ENCODE measurements around the gene TMEM174.

The TMEM174 gene

DNA sequence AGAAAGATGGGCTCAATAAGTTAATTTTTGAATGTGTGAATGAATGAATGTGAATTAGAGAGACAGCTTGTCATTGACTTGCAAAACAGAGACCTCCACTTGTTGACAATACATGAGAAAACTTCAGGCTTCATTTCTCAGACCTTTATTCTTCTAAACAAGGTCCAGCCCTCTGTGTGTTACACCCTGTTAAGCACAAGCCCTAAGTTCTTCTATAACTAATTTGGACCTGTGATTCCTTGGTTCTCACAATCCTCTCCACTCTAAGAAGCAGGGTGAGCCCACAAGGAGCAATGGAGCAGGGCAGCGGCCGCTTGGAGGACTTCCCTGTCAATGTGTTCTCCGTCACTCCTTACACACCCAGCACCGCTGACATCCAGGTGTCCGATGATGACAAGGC is at the start of gene TMEM174:
TMEM174 (plus strand) TSS at position 243 of the 400 bp plus-strand sequence; CDS start at position 294, 51 bp downstream.
- no peak for DNase-seq (ENCODE audit: low read depth in 2 of 2)

DNA sequence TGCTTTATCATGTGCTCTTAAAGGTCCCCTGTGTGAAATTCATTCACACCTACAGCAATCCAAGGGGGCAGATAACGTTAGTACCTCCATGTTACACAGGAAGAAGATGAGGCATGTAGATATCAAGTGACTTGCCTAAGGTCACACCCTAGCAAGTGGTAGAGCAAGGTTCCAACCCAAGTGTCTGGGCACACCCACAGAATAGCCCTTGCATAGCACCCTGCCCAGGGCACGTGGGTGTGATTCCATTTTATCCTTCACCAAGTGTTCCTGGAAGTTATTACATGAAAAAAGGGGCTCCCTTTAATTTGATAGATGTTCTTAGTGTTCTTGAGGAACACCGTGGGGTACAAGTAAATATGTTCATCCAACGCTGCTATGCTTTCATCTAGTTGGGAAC is 47.7 kb upstream of the TMEM174 start:
- no peak for DNase-seq (ENCODE audit: low read depth in 2 of 2)

DNA sequence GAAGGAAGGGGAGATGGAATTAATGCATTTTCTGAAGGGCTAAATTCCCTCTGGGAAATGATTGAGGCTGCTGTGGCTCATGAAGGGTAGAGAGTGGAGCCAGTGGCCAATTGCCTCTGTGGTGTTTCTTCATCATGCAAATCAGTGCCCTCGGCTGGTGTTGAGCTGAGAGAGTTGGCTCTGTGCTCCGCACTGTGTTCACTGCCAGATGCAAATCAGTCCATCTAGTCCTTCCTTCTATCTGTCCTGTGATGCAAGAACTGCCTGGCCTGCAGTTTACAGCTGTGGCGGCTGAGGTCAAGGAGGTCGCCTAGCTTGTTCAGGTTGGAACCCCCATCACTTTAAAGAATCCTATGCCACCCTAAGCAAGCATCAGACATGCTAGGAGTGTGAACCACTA is 46.6 kb upstream of the TMEM174 start:
- DNase-seq (ENCODE audit: low read depth in 2 of 2) = no peak

DNA sequence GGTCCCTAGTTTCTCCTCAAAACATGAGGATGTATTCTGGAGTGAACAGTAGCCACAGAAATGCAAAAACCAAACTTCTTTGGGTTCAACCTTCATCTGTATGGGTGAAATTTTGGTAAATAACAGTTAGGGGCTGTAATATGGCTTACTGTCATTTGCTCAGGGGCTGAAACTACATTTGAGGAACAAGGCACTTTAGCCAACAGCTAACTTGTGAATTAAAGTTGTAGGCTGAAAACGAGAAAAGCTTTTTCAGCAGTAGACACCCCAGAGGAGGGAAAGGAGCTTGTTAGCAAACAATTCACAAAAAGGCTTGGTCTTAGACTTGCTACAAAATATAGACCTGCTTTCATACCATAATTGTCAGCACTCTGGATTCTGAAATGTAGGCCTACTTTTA is 46.0 kb upstream of the TMEM174 start:
- no peak for DNase-seq (ENCODE audit: low read depth in 2 of 2)

- no peak for DNase-seq (ENCODE audit: low read depth in 2 of 2)
Observed at GRCh38 chr5:73129143-73129542, 43.9 kb upstream of the TMEM174 start.

DNA sequence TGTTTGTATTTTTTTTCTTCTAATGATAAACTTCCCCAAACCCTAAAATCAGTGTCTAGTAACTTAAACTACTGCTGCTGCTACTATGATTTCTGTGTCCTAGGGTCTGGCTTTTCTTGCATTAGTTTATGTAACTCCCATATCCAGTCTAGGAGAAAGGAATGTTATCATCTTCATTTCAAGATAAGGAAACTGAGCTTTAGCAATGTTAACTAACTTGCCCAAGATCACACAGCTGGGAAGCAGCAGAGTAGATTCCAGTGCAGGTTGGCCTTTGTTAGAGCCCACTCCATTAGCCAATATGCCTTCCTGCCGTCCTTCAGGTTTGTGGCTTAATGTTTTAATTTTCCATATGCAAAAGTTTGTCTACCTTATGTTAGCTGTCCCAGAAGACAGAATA is 42.2 kb upstream of the TMEM174 start:
- no peak for DNase-seq (ENCODE audit: low read depth in 2 of 2)

DNA sequence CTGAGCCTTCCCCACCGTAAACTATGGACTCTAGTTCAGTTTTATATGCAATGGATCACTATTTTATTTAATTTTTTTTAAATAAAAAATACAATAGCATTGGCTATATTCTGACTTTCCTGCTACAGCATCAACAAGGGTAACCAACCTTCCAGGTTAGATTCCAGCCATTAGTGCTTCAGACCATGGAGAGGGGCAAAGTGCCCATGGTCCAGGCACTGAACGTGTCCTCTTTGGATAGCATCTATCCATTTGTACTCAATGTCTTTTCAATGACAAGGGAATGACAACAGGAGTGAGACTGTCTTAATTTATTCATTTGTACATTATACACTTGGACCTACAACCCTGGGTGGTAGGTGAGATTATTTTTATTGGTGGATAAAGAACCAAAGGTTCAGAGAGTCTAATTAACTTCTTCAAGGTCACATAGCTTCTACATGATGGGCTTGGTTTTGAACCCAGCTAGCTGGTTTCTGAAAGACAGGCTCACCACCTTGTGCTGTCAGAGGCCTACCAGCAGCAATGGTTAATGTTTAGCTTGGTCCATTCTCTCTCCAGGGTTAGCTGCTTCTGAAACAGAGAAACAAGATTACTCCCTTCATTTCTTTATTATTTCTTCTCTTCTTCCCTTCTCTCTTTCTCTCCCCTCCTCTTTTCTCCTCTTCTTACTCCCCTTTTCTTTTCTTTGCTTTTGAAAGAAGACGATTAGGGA is 41.1 kb upstream of the TMEM174 start:
- DNase-seq (ENCODE audit: low read depth in 2 of 2) = no peak

DNA sequence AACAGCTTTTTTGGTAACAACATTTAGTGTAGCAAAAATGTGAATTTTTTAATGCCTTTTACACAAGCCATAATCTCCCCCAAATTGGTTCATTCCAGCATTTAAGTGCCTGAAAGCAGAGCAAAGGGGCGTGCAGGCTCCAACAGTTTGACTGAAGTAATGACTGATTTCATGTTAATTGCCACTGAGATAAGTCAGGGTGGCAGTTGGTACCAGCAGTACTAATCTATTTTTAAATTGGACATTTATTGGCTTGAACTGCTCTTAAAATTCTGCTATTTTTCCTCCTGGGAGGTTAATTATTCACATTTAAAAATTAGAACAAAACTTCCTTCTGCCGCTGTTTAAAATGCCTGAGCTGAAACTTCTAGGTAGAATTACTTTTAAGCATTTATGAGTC is 40.2 kb upstream of the TMEM174 start:
- DNase-seq (ENCODE audit: low read depth in 2 of 2) = no peak

GRCh38 chr5:73135021-73135420 is 38.0 kb upstream of the TMEM174 start:
- DNase-seq (ENCODE audit: low read depth in 2 of 2) = no peak

GRCh38 chr5:73135429-73136054 is 37.5 kb upstream of the TMEM174 start:
- no peak for DNase-seq (ENCODE audit: low read depth in 2 of 2)

DNA sequence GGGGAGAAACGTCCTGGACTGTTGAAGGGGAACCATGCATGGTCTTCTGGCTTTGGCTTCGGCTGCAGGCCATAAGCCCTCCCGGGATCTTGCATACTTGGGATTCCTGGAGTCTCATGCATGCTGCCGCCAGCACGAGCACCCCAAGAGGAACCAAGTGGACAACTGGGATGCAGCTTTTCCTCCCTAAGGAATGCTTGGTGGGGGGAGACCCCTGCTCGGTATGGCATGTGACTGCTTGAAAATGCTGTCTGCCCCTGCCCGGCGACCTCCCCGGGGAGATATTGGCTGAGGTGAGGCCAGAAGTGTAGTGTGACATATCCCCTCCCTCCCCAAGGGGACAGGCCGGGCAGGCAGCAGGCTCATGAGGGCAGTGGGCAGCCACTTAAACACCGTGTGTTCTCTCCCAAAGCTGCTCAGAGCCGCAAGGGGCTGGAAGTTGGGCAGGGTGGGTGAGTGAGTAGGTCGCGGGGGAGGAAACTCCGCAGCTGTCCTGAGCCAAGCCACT is 36.9 kb upstream of the TMEM174 start:
- DNase-seq (ENCODE audit: low read depth in 2 of 2) = no peak

GRCh38 chr5:73137563-73138530 is 35.1 kb upstream of the TMEM174 start:
- no peak for DNase-seq (ENCODE audit: low read depth in 2 of 2)

GRCh38 chr5:73139485-73139884 is 33.5 kb upstream of the TMEM174 start:
- DNase-seq (ENCODE audit: low read depth in 2 of 2) = no peak

DNA sequence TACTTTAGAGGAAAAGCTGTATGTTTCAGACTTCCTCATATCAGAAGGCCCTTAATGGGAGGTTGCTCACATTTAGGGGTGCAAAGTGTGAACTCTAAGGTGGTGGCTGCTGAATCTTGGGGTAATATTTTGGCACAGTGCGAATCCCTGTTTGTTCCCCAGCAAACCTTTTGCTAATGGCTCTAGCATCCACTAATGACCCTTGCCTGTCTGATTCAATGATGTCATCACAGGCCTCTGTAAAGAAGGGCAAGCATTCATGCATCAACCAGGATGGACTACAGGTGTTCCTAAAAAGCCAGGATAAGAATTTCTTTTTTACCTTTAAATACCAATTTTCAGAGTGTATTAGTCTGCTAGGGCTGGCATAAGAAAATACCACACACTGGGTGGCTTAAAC is 32.2 kb upstream of the TMEM174 start:
- no peak for DNase-seq (ENCODE audit: low read depth in 2 of 2)

DNA sequence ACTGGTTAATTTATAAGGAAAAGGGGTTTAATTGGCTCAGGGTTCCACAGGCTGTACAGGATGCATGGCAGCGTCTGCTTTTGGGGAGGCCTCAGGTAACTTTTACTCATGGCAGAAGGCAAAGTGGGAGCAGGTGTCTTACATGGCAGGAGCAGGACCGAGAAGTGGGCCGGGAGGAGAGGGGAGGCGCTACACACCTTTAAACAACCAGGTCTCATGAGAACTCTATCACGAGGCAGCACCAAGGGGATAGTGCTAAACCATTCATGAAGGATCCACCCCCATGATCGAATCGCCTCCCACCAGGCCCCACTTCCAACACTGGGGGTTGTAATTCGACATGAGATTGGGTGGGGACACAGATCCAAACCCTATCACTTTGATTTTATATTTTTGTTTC is 31.0 kb upstream of the TMEM174 start:
- DNase-seq (ENCODE audit: low read depth in 2 of 2) = no peak

DNA sequence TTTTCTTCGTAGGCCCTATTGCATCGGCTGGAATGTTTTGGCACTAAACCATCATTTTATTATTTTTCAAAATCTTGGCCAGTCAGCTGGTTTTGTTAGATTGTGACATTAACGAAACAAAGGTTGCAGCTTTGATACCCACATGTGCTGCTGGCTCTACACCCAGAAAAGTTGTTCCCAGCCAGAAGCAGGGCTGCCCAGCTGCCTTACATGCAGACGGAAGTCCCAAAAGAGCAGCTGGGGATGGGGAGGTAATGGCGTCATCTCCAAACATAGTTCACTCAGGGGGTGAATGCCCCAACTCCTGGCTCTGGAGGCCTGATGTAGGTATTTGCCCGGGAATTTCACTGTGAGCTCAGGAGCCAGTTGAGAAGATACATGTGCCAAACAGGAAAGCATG is 29.3 kb upstream of the TMEM174 start:
- DNase-seq (ENCODE audit: low read depth in 2 of 2) = no peak

DNA sequence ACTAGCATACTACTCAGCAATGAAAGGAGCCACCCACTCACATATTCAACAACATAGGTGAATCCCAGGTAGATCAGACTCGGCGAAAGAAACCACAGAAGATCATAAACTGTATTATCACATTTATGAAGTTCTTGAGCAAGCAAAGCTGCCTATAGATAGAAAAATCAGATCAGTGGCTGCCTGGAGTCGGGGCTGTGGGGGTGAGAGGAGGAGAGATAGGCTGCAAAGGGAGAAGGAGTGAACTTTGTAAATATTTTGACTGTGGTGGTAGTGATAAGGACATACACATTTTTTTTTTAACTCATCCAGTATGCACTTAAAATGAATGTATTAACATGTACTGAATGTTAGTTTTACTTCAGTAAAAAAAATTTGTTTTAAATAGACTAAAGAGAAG is 23.5 kb upstream of the TMEM174 start:
- DNase-seq (ENCODE audit: low read depth in 2 of 2) = no peak

GRCh38 chr5:73150876-73151275 is 22.1 kb upstream of the TMEM174 start:
- no peak for DNase-seq (ENCODE audit: low read depth in 2 of 2)

GRCh38 chr5:73151766-73152410 is 21.1 kb upstream of the TMEM174 start:
- DNase-seq (ENCODE audit: low read depth in 2 of 2) = no peak

- DNase-seq (ENCODE audit: low read depth in 2 of 2) = no peak
Observed at GRCh38 chr5:73152411-73153388, 20.3 kb upstream of the TMEM174 start.

DNA sequence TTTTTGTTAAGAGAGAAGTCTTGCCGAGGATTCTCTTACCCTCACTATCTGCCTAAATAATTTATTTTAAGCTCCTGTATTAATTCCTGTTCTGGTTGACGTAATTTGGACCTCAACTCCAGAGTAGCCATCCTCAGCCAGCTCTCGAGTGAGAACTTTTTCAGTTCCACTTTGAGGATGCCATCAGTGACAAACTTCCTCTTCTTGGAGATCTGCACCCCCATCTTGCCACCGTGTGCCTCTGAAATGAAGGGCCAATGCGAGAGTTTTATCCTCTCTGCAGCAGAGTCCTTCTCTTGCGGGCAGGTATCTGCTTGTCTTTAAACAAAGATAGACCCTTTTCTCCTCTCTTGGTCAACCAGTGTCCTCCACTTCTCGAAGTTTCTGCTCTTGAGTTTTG is 19.5 kb upstream of the TMEM174 start:
- DNase-seq (ENCODE audit: low read depth in 2 of 2) = no peak

Data from stimulated activated CD4-positive, alpha-beta T cell treated with anti-CD3 and anti-CD28 coated beads, Interleukin-15, amount 100 ng/mL, for 48 hours (primary cell).